NCI-H146 treated with DMSO at 0.1 percent for 48 hours (cell line): ENCODE results near the gene UBXN10.

Experiments used
- DNase-seq: peaks from one replicate; lab custom pipeline; 2025; ENCODE audit not compliant: unreplicated experiment; lab: John Stamatoyannopoulos, UW

The UBXN10 gene

GRCh38 chr1:20233866-20234265, 48.0 kb downstream of the UBXN10 start:
- DNase-seq = no peak

GRCh38 chr1:20234788-20235535, 49.1 kb downstream of the UBXN10 start:
- DNase-seq = no peak

- no peak for DNase-seq
These were observed 51.8 kb downstream of the UBXN10 start for GRCh38 chr1:20237646-20238045.

- no peak for DNase-seq
These were observed 54.1 kb downstream of the UBXN10 start for GRCh38 chr1:20240012-20240411.

- no peak for DNase-seq
These were observed 57.1 kb downstream of the UBXN10 start for GRCh38 chr1:20242890-20243479.
